Kidney (tissue), 14 donors: Measurements from ENCODE around the gene ZC3H10. TPM values are rescaled to one million over a fixed set of nuclear protein-coding genes. Genes with fewer than 3 reads are reported as not detected.

ENCODE experiments used
- DNase-seq, 5 donors: peaks; one replicate each; pipeline ENCODE4 v3.0.0-alpha.2; 2013 to 2020
- FAIRE-seq: peaks from 2 replicates; lab custom pipeline; 2012; peaks lifted over from hg19 to GRCh38; lab: Jason Lieb, UNC
- H3K27ac ChIP-seq, 2 donors: one replicate each; pipeline ENCODE4 v1.7.0; 2013; ENCODE audit warnings: low read depth in 2 of 2, low read length in 2 of 2, inconsistent platforms in 1 of 2
- H3K27me3 ChIP-seq: one replicate; pipeline ENCODE4 v1.7.1; 2013; ENCODE audit warnings: low read length, inconsistent platforms; ENCODE audit not compliant: control insufficient read depth, insufficient read depth
- H3K36me3 ChIP-seq, 3 donors: one replicate each; pipeline versions ENCODE4 v1.7.0 to v1.7.1; 2013; ENCODE audit warnings: low read length in 3 of 3, control low read depth in 1 of 3, inconsistent platforms in 1 of 3; ENCODE audit not compliant: insufficient read depth in 3 of 3, control insufficient read depth in 2 of 3
- H3K4me1 ChIP-seq, 3 donors: one replicate each; pipeline versions ENCODE4 v1.7.0 to v1.7.1; 2013; ENCODE audit warnings: low read length in 3 of 3, inconsistent platforms in 1 of 3, low read depth in 1 of 3; ENCODE audit not compliant: control insufficient read depth in 2 of 3, insufficient read depth in 2 of 3
- H3K4me3 ChIP-seq, 3 donors: one replicate each; pipeline versions ENCODE4 v1.7.0 to v1.8.1; 2013; ENCODE audit warnings: low read length in 3 of 3, control low read depth in 1 of 3, inconsistent platforms in 1 of 3
- H3K9ac ChIP-seq, 3 donors: one replicate each; pipeline versions ENCODE4 v1.7.0 to v1.7.1; 2013; ENCODE audit warnings: low read length in 3 of 3, control low read depth in 1 of 3, inconsistent platforms in 1 of 3
- H3K9me3 ChIP-seq, 3 donors: one replicate each; pipeline versions ENCODE4 v1.7.0 to v1.7.1; 2013; ENCODE audit warnings: low read length in 3 of 3, control low read depth in 1 of 3, inconsistent platforms in 1 of 3; ENCODE audit not compliant: control insufficient read depth in 2 of 3, insufficient read depth in 1 of 3
- CTCF ChIP-seq: IDR thresholded peaks from 3 replicates; pipeline ENCODE4 v1.5.1; 2012; ENCODE audit warnings: mild to moderate bottlenecking, moderate library complexity, borderline replicate concordance; ENCODE audit not compliant: insufficient read depth; ENCODE audit errors: extremely low read depth
- intact Hi-C: fragments of 100-400 bp; cut with DNase I; formaldehyde crosslinking; loops from one replicate; pipeline ENCODE4 v1.11.1; 2022
- polyA plus RNA-seq: library from polyadenylated mRNA; stranded (reverse); fragments of 350-450 nt; fragmentation: Illumina TruSeq; extraction: RNeasy Lipid Tissue Mini Kit (QIAGEN cat#74804); gene quantifications from one replicate; pipeline ENCODE4 v1.2.3, GENCODE V29; 2014; ENCODE audit warnings: low read depth, low replicate concordance; ENCODE audit not compliant: insufficient read depth
- total RNA-seq: library from RNA; stranded (reverse); fragmentation: NEBNext Ultra II Directional; extraction: Animal tissue kit (Norgen Biotek cat#: 25700); gene quantifications from one replicate; pipeline ENCODE4 v1.2.1, GENCODE V29; 2021
- donor health status: control.
- donor health status: control.
- donor health status: control.
- donor health status: control.
- donor health status: control.
- donor health status: DM: yes; HTN: yes; CAD: no.
- donor health status: Normal renal cell carcinoma (clear cell type).

Gene ZC3H10
- total and polyA plus RNA-seq, 2 donors from 2014 or later = 2.4 to 8.6 TPM

GRCh38 chr12:56086096-56086495, 32.0 kb upstream of the ZC3H10 start:
- H3K27ac ChIP-seq = peak overlapping the region in 1 of 2 donors; percentile 28
- H3K4me1 ChIP-seq = peaks cover 0 to 12% (median 10%) of the 10 kb centered on the region in 3 donors
- no peak overlapping the region for H3K4me3 ChIP-seq
- H3K27me3 ChIP-seq = no peaks in the 10 kb centered on the region
- H3K9ac ChIP-seq = no peak overlapping the region
- intact Hi-C loops = no loop called here
- no peaks in the 10 kb centered on the region for H3K9me3 ChIP-seq
- peaks cover 0 to 36% (median 17%) of the 10 kb centered on the region in 3 donors for H3K36me3 ChIP-seq
- FAIRE-seq = no peak
- no peak for TF ChIP-seq CTCF
- DNase-seq = no peak

- intact Hi-C loops = no loop called here
- FAIRE-seq = no peak
- Histone ChIP-seq H3K9me3 (no peaks in the 10 kb centered on the region), H3K9ac (no peak overlapping the region), H3K36me3 (peaks cover 0 to 36% (median 18%) of the 10 kb centered on the region in 3 donors), H3K4me3 (no peak overlapping the region), H3K27me3 (no peaks in the 10 kb centered on the region), H3K4me1 (peaks cover 0 to 10% (median 9%) of the 10 kb centered on the region in 3 donors), H3K27ac (peak overlapping the region in 1 of 2 donors; percentile 28)
- no peak for DNase-seq
- TF ChIP-seq CTCF = no peak
These were observed 31.5 kb upstream of the ZC3H10 start for GRCh38 chr12:56086608-56087007.

- FAIRE-seq (no peak), DNase-seq (peak in 1 of 5 donors; percentile 79)
- TF ChIP-seq CTCF = no peak
- Histone ChIP-seq H3K4me1 (peaks cover 0 to 10% (median 9%) of the 10 kb centered on the region in 3 donors), H3K4me3 (no peak overlapping the region), H3K9me3 (no peaks in the 10 kb centered on the region), H3K27ac (peak overlapping the region; percentile 23 to 62), H3K9ac (no peak overlapping the region), H3K36me3 (peaks cover 0 to 36% (median 19%) of the 10 kb centered on the region in 3 donors), H3K27me3 (no peaks in the 10 kb centered on the region)
- intact Hi-C loops = no loop called here
These were observed 30.8 kb upstream of the ZC3H10 start for GRCh38 chr12:56087220-56087619.

- Histone ChIP-seq H3K4me1 (no peaks in the 10 kb centered on the region), H3K27ac (no peak overlapping the region), H3K4me3 (no peak overlapping the region), H3K36me3 (peaks cover 0 to 69% (median 42%) of the 10 kb centered on the region in 3 donors), H3K9me3 (no peaks in the 10 kb centered on the region), H3K9ac (no peak overlapping the region), H3K27me3 (no peaks in the 10 kb centered on the region)
- no peak for TF ChIP-seq CTCF
- DNase-seq = no peak
- intact Hi-C loops = no loop called here
- no peak for FAIRE-seq
These were observed 20.3 kb upstream of the ZC3H10 start for GRCh38 chr12:56097738-56098137.
